SIG-M5 (cell line): ENCODE results near the gene GPR84.

Source experiments
- DNase-seq: peaks from one replicate; lab custom pipeline; 2025; lab: John Stamatoyannopoulos, UW

Gene GPR84

DNA sequence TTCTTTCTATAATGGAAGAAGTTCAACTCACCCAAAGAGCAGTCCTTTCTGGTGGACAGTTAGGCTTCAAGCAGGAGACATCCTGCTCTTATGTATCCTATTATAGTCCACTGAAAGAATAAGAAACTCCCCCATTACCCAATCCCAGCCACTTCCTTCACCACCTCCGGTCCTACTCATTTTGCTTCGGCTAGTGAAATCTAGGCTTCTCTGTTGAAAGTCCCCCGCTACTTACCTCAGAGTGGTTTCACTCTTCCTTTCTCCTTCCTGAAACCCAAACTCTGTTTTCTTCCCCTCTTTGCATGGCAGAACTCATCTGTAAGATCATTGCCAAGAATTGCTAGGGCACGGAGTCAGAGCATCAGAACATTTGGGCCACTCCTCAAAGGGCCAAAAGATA, at the start of gene GPR84:
Gene GPR84 (minus strand): TSS at position 74 of the 400 bp plus-strand sequence. CDS start 635 bp downstream, outside the sequence.
- peak; percentile 85 for DNase-seq

DNA sequence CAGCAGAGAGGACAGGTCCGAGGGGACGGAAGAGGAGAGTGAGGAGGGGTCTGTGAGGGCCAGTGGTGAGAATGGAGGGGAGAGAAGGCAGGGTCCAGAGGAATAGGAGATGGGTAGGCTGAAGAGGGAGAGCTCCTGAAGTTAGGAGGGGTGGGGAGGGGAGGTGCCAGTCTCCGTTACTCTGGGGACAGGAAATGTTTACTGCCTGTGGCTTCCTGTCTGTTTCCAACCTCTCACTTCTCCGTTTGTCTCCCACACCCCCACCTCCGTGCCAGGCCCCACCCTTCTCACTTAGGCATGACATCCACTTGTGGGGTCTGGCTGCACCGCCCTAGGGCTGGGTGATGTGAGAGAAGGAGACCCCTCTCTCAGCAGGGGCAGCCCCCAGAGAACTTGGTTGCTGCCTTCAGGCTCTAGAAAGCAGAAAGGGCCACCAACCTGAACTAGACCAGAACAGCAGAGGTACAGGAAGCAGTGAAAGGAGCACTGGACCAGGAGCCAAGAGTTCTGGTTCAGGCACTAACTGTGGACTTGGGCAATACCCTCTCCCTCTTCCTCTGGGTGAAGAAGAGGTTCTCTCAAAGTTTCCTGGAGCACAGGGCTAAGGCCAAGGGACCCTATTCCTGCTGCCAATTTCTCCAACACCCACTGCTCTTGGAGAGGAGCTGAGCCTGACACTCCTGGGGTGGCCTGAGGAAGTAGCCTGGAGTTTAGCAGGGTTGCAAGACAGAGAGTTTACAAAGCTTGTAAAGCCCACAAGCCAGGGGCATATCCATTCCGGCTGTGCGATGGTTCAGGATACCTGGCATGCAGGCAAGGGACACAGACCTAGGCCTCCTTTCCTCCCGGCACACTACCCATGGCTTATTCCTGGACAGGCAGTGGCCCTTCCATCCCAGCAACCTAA, 49.3 kb upstream of the GPR84 start:
- peak; percentile 33 for DNase-seq

DNA sequence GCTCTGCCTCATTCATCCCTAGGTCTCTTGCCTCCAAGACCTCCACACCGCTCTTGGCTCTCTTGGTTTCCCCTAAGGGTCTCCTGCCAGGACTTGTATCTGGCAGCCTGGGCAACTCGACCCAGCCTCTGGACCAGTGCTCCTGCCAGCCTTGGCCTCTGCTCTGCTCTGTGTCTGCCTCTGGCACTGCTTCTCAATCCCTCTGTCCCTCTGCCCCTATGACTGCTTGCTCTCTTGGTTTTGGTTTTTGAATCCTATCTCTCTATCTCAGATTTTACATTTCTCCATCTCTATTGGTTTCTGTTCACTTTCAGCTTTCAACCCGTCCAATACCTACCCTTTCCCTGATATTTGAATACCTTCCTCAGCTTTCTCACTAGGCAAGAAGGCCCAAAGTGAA, 48.5 kb upstream of the GPR84 start:
- no peak for DNase-seq

DNA sequence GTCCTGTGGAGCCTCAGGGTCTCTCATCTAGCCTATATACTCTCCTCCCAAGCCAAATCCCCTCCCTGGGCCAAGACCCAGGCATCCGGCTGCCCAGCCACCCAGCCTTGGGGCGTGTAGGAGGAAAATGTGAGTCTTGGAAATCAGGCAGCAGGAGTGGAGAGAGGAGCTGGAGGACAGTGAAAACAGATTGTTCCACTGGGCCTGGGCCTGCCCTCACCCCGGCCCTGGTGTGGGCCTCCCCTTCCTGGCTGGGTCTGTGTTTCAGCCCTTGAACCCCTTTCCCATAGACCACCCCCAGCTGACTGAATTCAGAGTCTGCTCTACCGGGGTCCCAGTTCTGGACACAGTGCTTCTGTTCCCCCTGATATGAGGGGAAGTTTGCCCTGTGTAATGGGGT, 48.1 kb upstream of the GPR84 start:
- DNase-seq: no peak

DNA sequence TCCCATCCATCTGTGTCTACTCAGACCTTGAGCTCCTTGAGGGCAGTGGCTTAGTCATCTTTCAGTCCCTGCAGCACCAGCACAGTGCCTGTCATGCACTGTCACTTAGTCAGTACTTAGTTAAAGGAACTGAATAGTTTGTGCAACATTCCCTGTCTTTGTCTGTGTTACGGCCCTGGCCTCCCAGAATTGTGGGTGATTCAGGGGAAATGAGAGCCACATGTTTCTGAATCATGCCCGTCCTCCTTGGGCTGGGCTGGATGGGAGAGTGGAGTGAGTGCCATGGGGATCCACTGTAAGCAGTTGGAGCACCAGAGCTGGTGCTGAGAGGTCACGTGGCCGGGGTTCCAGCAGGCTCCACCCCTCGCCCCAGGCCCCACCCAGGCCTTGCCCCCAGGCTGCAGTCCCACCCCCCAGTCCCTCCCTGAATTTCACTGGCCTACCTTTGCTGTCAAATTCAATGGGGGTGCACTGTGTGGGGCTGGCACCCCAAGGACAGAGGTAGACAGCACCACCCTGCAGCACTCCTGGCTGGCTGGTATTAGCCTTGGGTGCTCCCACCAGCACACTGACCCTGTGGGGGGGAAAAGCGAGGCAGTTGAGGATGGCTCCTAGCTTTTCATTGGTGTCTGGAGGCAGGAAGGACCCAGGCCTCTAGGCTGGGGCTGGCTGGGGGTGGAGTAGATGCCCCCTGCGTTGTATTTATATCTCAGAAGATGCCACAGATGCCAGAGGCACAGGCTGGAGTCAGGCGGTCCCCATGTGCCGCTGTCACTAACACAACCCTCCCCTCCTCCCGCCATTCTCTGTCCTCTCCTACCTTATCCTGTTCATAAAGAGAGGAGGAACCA, 47.3 kb upstream of the GPR84 start:
- DNase-seq: peak; percentile 73

DNA sequence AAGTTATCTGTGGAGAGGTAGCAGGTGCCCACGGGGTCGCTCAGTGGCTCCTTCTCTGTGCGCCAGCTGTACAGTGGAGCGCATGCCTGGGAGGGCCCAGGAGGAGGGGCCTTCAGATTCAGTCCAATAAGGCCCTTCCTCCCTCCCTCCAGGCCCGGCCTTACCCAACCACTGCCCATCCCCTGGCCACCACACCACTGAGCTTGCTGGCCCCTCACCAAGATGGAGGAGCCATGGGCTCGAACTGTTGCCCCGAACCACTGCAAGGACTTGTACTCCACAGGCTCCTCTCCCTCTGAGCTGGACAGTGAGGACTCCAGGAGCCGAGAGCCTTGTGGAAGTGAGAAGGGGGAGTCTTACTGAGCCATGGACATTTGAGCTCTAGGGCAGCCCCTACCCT, 45.0 kb upstream of the GPR84 start:
- DNase-seq: no peak

DNA sequence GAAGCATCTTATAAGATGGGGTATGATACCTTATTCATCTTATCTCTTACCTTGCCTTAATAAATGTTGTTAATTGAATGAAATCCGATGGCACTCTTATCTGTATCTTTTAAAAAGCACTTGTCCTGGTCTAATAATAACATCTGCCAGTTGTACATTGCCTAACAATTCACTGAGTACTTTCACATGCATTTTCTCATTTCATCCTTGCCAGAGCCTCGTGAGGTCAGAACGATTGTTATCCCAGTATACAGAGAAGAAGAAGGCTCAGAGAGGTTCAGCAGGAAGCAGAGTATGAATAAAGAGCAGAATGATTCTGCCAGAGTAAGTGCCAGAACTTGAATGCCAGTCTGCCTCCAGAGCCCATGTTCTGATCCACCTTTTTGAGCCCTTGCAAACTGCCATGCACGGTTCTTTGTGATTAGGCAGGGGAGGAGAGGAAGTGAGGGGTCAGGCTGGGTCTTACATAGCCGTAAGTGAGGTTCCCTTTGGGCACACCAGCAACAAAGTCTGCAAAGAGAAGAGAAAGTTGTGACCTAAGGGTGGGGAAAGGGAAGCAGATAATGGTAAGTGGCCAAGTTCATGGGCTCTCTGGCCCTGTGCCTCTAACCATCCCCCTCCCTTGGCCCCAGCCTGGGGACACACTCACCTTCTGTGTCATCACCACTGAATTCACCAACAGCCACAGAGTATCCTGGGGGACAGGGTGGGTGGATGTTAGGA, 43.1 kb upstream of the GPR84 start:
- DNase-seq: no peak

DNA sequence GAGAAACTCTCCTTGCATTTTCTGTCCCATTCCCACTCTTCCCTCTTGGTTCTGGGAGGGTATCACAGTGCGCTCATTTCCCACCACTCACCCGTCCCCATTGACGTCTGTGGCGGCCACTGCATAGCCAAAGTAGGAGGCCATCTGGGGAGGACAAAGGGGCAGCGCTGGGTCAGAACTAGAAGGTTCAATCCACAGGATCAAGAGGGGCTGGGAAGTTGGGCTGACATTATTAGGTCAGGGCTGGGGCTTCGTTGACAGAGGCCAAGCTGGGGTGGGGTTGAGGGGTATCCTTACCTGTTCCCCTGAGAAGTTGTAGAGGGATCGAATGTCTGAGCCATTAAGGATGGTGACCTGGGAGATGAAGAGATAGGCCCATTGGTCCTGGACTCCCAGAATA, 41.3 kb upstream of the GPR84 start:
- DNase-seq: no peak

DNA sequence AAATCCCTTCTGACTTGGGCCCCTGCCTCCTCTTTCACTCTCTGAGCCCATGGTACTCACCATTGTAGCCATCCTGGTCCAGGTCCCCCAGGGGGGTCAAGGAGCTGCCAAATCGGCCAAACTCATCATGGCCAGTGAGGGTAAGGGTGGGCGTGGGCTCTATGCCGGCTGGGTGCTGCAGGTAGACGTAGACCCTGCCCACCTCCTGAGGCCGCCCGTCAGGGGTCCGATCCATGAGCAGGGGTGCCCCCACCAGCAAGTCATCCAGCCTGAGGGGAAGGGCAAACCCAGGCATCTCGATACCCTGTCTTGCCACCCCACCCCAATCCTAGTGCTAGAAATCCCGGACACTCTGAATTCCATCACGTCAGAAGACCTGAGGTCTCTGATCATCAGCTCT, 40.8 kb upstream of the GPR84 start:
- no peak for DNase-seq

DNA sequence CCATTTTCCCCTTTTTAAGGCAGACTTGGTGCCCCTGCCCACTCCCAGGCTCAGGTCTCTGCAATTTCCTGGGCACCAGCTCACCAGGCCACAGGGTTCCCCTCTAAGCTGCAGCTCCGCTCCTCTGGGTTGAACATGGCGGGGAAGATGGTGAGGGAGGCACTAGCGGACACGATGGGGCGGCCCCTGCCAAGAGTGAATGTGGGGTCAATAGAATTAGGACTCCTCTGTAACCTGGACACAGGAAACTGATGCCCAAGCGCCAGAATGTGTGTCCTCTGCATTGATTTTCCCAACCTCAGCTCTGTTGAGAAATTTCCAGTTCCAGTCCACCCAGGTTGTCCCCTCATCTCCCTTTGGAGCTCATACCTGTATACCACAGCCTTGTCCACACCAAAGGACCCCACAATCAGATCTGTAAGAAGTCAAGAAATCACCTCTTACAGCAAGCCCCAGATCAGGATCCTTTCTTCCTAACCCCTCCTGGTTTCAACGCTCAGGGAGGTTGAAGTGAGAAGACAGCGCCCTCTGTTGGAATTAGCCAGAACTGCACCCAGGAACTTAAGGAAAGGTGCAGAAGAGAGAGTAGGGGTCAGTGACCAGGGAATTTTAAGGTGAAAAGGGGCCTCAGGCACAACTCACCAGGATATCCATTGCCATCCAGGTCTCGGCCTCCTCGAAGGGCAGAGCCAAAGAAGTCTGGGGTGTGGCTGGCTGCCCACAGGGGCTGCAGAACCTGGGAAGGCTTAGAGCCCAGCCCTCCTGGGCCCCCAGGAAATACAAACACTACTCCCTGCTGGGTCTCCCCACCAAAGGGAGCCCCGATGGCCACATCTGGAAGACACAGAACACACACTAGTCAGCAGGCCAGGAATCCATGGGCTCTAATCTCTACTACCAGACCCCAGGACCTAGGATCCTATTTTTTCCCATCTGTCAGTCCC, 40.0 kb upstream of the GPR84 start:
- DNase-seq: no peak

DNA sequence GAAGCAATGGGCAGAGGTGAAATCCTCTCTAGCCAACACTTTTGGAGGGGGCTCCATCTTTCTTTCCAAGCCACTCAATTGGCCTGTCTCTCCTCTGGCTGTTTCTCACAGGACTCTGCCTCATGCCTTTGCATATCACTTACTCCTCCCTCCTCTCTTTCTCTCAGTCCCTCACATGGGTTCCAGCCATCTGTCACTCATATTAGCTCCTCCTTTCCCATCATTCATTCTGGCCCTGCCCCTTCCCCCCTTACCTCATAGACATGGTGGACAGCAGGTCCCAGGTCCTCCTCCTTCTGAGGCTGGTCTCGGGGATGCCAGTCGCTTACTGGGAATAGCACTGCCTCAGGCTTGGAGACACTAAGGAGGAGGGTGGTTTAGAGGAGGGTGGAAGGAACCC, 36.8 kb upstream of the GPR84 start:
- DNase-seq: no peak

DNA sequence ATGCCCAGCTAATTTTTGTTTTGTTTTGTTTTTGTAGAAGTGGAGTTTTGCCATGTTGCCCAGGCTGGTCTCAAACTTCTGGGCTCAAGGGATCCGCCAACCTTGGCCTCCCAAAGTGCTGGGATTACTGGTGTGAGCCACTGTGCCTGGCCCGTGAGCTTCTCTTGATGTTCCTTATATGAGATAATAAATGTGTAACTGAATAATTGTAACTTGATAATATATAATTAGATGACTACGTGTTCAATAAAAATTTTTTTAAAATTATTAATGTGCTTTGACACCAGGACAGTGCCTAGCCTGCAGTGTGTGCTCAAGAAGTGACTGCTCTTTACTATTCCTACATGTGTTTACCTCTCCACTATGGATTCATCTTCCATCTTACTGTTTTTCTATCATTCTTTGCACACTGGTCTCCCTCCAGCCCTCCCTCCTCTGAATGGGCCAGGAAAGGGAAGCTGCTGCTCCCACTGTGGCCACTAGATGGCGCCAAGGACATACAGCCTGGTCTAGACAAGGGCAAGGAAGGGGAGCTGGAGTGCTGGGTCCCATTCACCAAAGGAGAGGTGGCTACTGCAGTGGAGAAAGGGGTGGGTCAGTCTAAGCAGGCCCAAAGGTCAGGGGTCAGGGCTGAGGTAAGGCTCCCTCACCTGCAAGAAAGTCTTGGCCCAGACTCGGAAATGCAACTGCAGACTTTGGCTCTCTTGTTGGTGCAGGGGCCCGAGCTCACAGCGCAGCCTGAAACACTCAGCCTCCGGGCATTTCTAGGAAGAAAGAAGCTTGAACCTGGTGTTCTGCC, 34.9 kb upstream of the GPR84 start:
- peak; percentile 18 for DNase-seq

DNA sequence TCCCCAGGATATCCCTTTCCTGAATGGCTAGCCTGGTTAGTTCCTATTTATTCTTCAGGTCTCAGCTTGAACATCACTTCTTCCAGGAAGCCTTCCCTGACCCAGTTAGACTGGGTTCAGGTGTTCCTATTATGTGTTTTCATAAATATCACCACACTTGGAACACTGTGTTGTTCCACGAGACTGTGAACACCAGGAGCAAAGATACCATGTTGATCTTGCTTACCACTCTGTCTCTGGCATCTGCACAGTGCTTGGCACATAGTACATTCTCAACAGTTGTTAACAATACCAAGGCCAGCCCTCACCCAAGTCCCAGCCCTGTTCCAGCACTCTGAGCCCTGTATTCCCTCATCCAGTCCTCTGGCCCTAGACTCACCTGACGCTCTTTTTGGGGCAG, 33.9 kb upstream of the GPR84 start:
- no peak for DNase-seq

DNA sequence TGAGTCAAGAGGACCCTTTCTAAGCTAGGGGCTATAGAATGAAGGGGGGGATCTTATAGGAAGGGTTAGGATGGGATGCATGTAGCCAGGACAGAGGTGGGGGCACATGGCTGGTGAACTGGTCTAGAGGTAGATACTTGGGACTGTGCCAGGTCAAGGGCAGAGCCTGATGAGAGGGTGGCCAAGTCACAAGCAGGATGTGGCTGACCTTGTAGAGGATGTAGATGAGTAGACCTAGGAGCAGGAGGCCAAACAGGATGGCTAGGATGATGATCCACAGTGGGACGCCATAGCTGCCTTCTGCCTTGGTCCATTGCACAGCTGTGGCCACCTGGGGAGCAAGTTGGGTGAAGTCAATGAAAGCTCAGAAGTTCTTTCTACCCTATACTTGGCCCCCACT, 32.9 kb upstream of the GPR84 start:
- DNase-seq: no peak

DNA sequence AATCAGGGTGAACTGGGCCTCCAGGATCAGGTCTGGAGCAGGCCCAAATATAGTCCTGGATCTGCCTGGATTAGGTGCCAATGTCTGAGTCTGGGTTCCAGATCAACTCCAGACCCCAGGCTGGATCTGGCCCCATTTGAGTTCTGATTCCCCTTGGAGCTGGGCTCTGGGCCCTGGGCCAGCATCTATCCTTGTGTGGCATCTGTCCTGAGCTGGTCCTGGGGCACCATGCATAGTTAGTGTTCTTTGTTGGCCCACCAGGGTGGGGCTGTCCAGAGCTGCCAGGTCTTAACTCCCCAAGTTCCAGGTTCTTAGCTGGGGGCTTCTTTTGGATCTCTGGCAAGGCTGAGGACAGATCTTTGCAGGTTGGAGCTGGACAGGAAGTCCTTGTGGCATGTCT, 31.3 kb upstream of the GPR84 start:
- DNase-seq: no peak

DNA sequence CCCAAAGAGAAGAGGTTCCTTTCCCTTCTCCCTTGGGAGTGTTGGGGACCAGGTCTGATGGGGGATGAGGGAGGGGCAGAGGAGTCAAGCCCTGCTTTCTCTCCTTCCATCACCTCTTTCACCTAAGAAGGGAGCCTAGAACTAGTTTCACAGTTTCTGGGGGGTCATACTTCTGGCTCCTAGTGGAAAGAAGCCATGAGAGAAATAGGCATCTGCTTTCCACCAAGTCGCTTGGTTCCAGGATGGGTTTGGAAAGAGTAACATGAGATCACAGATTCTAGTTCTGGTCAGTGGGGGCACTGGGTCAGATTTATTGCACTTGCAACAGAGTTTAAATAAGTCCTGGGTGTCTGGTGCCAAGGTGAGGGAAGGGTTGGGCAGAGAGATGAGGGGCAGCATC, 30.7 kb upstream of the GPR84 start:
- no peak for DNase-seq

DNA sequence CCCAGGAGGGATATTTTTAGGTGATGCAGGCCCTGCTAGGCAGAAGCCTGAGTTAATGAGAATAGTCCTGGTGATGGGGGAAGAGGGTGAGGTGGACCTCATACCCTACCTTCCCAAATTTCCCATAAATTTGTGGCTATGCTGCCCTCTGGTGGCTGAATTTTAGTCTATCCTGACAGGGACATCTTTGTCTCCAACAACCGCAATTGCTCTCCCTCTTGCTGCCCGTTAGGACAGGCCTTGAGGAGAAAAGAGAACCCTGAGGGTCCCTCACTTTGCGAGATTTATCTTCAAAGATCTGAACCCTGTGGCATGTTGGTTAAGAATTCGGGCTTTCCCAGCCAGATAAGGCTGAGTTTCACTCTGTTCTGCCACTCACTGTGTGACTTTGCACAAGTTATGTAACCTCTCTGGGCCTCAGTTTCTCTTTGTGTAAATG, 30.0 kb upstream of the GPR84 start:
- DNase-seq: no peak

DNA sequence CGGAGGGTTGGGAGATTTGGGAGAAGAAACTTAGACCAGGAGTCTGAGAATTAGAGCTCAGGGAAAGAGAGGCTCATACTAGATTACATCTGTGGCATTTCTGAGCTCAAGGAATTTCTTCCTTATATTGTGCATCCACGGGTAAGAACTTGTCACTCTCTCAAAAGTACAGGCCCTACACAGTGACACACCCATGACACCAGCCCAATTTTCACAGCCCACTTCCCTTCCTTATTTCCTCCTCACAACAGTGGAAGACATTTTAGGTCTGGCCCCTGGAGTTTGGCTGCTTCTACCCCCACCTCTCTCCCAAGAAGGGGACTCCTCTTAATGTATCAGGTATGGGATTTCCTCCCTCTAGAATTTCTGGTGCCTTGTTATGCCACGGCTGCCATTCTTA, 29.5 kb upstream of the GPR84 start:
- no peak for DNase-seq

DNA sequence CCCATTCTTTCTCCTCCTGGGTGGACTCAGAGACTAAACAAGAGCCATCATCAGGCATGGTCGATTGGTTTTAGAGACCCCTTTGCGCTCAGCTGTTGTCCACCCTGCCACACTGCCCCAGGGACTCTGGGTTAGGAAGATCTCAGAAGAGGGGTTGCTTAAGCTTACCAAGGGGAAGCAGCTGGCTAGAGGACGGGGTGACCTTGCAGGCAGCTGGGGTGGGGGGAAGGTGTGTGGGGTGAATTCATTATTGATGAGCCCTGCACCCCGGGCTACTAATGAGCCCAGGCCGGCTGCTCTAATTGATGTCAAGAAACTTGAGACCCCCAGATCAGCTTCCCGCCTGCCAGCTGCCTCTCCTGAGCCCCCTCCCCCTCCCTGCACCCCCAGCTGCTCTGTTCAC, 28.9 kb upstream of the GPR84 start:
- DNase-seq: no peak

DNA sequence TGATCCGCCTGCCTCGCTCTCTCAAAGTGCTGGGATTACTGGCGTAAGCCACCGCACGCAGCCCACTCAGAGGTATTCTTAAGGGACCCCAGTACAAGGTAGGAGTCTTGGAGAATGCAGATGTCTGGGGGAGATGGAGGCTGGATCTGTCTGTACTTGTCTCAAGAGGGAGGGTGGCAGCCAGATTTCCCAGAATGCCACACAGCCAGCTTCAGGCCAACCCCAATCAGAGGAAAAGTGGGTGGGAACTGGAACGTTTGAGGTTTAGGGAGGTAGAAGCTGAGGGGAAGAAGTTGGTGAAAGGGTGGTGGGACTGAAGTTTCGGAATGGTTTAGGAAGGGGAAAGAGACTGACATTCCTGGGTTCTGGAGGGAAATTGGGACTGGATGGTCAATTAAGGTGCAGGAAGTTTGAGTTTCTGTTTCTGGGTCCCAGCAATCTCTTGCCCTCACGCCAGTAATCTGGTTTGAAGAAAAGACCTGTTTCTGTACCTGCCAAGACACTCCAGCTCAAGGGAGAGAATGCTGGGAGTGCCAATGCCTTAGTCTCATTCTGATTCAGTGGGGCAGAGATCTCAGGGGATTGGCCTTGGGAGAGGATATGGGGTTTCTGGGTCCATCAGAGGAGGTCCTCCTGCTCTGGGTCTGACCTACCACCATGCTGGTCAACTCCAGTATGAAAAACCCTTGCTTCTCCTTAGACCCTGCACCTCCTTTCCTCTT, 28.4 kb upstream of the GPR84 start:
- DNase-seq: no peak
